ENCODE results near the gene SYNE2. TPM values are rescaled to one million over a fixed set of nuclear protein-coding genes. Genes with fewer than 3 reads are reported as not detected.

SYNE2 gene
- total RNA-seq, 2 experiments from 2014 or later: 150 to 212 TPM

DNA sequence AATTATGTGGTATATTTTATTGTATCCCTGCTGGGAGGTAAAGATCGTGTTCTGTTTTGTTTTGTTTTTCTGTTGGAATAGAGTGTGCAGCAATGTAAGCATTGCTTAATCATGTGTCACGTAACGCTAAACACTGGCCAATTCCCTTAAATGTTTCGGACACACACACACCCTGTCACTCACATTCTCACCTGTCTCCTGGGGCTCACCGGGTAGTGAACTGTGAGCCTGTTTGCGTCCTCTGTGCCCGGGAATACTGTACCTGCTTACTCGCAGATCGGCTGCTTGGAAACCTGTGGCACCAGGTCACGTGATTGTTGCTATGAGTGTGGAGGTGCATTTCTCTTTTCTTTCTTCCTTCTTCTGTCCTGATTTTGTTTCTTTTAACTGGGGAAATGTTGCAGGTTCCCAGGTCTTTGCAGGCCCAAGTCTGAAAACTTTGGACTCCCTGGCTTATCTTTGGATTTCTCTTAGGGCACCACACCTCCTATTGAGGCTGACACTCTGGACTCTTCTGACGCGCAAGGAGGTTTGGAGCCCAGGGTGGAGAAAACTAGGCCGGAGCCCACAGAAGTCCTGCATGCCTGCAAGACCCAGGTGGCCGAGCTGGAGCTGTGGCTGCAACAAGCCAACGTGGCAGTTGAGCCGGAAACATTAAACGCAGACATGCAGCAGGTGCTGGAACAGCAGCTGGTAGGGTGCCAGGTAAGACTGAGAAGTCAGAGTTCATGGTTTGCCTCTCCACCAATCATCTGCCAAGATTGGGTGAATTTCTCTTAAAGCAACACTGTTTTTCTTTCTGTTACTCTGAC, 260.3 kb downstream of the SYNE2 start:
- H3K4me2 ChIP-seq (ENCODE audit: low read length): no peak overlapping the region
- POLR2A ChIA-PET: interaction anchor here (1.1 to 1.6 kb wide), 2 partner anchors 15 kb away, joined by 3 to 4 read pairs; no protein-coding TSS in a partner anchor

DNA sequence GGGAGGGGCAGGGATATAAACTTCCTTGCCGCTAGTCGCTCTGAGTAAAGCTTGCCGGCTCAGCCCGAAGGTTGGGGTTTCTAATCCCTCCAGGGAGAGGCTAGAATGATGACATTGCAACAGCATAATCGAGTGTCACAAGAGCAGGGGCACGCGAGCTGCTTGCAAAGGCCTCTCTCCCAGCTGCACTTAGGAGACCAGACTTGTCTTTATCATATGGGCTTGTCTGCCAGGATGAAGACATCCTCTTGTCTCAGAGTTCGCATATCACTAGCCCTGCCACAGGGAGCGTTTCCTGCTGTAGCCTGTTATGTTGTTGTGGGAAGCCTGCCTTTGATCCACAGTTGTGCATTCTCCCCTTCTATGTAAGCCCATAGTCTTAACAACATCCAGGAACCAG, 261.4 kb downstream of the SYNE2 start:
- ChIA-PET POLR2A (interaction anchor here (0.7 to 1.6 kb wide), 3 partner anchors 11 to 17 kb away, joined by 3 to 4 read pairs (median 4); no protein-coding TSS in a partner anchor), CTCF (ENCODE audit: unreplicated experiment) (no interaction called here)
- Histone ChIP-seq H3K9me2 (ENCODE audit: insufficient read depth, low read length) (no peaks in the 10 kb centered on the region), H3K4me1 (ENCODE audit: insufficient read depth, low read length, poor library complexity, severe bottlenecking) (no peaks in the 10 kb centered on the region), H3K4me2 (ENCODE audit: low read length) (no peak overlapping the region), H3K9me3 (ENCODE audit: low read length) (no peaks in the 10 kb centered on the region), H3K4me3 (ENCODE audit: low read depth, low read length, poor library complexity, severe bottlenecking) (no peak overlapping the region), H2AFZ (ENCODE audit: low read length) (no peak overlapping the region), H3K36me3 (ENCODE audit: insufficient read depth, low read length) (peaks cover 56% of the 10 kb centered on the region), H3K79me2 (ENCODE audit: insufficient read depth, low read depth, low read length) (no peaks in the 10 kb centered on the region), H4K20me1 (ENCODE audit: insufficient read depth, low read length) (no peaks in the 10 kb centered on the region), H3K27ac (ENCODE audit: low read depth, low read length, poor library complexity, severe bottlenecking) (no peak overlapping the region)
- TF ChIP-seq, protein P1, sequence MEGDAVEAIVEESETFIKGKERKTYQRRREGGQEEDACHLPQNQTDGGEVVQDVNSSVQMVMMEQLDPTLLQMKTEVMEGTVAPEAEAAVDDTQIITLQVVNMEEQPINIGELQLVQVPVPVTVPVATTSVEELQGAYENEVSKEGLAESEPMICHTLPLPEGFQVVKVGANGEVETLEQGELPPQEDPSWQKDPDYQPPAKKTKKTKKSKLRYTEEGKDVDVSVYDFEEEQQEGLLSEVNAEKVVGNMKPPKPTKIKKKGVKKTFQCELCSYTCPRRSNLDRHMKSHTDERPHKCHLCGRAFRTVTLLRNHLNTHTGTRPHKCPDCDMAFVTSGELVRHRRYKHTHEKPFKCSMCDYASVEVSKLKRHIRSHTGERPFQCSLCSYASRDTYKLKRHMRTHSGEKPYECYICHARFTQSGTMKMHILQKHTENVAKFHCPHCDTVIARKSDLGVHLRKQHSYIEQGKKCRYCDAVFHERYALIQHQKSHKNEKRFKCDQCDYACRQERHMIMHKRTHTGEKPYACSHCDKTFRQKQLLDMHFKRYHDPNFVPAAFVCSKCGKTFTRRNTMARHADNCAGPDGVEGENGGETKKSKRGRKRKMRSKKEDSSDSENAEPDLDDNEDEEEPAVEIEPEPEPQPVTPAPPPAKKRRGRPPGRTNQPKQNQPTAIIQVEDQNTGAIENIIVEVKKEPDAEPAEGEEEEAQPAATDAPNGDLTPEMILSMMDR (conservative IDR thresholded peaks at IDR 0.05; ENCODE audit: low read length): no peak
- TF ChIP-seq EZH2phosphoT487 (IDR thresholded peaks at IDR 0.05; ENCODE audit: borderline replicate concordance, low read depth, low read length): no peak
- no peak for DNase-seq (ENCODE audit: low spot score)
- BruUV-seq (replicated peaks): no TSS peak
- intact Hi-C loops (cut with micrococcal nuclease; ENCODE audit: unreplicated experiment): loop anchor here (10.0 kb wide), 1 partner anchor 319 kb away; no protein-coding TSS in a partner anchor

More for the DNA sequence above, 260.3 kb downstream of the SYNE2 start:
- Histone ChIP-seq H3K27ac (ENCODE audit: low read depth, low read length, poor library complexity, severe bottlenecking) (no peak overlapping the region), H2AFZ (ENCODE audit: low read length) (no peak overlapping the region), H4K20me1 (ENCODE audit: insufficient read depth, low read length) (no peaks in the 10 kb centered on the region), H3K4me3 (ENCODE audit: low read depth, low read length, poor library complexity, severe bottlenecking) (no peak overlapping the region), H3K79me2 (ENCODE audit: insufficient read depth, low read depth, low read length) (no peaks in the 10 kb centered on the region), H3K36me3 (ENCODE audit: insufficient read depth, low read length) (peaks cover 56% of the 10 kb centered on the region), H3K9me3 (ENCODE audit: low read length) (no peaks in the 10 kb centered on the region), H3K4me1 (ENCODE audit: insufficient read depth, low read length, poor library complexity, severe bottlenecking) (no peaks in the 10 kb centered on the region), H3K9me2 (ENCODE audit: insufficient read depth, low read length) (no peaks in the 10 kb centered on the region)
- CTCF ChIA-PET (ENCODE audit: unreplicated experiment): no interaction called here
- intact Hi-C loops (cut with micrococcal nuclease; ENCODE audit: unreplicated experiment): loop anchor here (10.0 kb wide), 1 partner anchor 318 kb away; no protein-coding TSS in a partner anchor
- no peak for TF ChIP-seq EZH2phosphoT487 (IDR thresholded peaks at IDR 0.05; ENCODE audit: borderline replicate concordance, low read depth, low read length)
- TF ChIP-seq, protein P1 (conservative IDR thresholded peaks at IDR 0.05; ENCODE audit: low read length): no peak
- BruUV-seq (replicated peaks): no TSS peak
- DNase-seq (ENCODE audit: low spot score): no peak

DNA sequence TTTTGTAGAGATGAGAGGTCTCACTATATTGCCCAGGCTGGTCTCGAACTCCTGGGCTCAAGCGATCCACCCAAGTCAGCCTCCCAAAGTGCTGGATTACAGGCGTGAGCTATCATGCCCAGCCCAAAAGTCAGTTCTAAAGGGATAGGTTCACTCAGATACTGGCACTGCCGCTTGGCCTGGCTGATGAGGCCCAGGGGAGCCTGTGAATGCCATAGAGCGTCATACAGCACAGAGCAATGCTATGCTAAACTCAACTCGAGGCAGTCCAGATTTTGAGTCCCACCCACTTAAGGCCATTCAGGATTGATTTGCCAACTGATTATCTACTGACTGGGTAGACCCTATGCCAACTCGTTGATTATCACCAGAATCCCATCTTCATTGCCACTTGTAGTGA, 262.0 kb downstream of the SYNE2 start:
- Histone ChIP-seq H3K4me1 (ENCODE audit: insufficient read depth, low read length, poor library complexity, severe bottlenecking) (no peaks in the 10 kb centered on the region), H3K4me3 (ENCODE audit: low read depth, low read length, poor library complexity, severe bottlenecking) (no peak overlapping the region), H2AFZ (ENCODE audit: low read length) (no peak overlapping the region), H3K9me2 (ENCODE audit: insufficient read depth, low read length) (no peaks in the 10 kb centered on the region), H3K4me2 (ENCODE audit: low read length) (no peak overlapping the region), H4K20me1 (ENCODE audit: insufficient read depth, low read length) (no peaks in the 10 kb centered on the region), H3K36me3 (ENCODE audit: insufficient read depth, low read length) (peaks cover 56% of the 10 kb centered on the region), H3K27ac (ENCODE audit: low read depth, low read length, poor library complexity, severe bottlenecking) (no peak overlapping the region), H3K79me2 (ENCODE audit: insufficient read depth, low read depth, low read length) (no peaks in the 10 kb centered on the region), H3K9me3 (ENCODE audit: low read length) (no peaks in the 10 kb centered on the region)
- BruUV-seq (replicated peaks): no TSS peak
- ChIA-PET CTCF (ENCODE audit: unreplicated experiment) (no interaction called here), POLR2A (interaction anchor here (0.7 to 1.6 kb wide), 3 partner anchors 10 to 105 kb away, joined by 3 to 4 read pairs (median 4); no protein-coding TSS in a partner anchor)
- intact Hi-C loops (cut with micrococcal nuclease; ENCODE audit: unreplicated experiment): loop anchor here (10.0 kb wide), 1 partner anchor 320 kb away; no protein-coding TSS in a partner anchor
- DNase-seq (ENCODE audit: low spot score): no peak
- no peak for TF ChIP-seq EZH2phosphoT487 (IDR thresholded peaks at IDR 0.05; ENCODE audit: borderline replicate concordance, low read depth, low read length)
- TF ChIP-seq, protein P1 (conservative IDR thresholded peaks at IDR 0.05; ENCODE audit: low read length): no peak
